ENCODE measurements around the gene ATG101. TPM values are rescaled to one million over a fixed set of nuclear protein-coding genes. Genes with fewer than 3 reads are reported as not detected.

The ATG101 gene
- total and polyA plus RNA-seq, 4 donors = 12.9 to 31.8 (median 29.4) TPM

DNA sequence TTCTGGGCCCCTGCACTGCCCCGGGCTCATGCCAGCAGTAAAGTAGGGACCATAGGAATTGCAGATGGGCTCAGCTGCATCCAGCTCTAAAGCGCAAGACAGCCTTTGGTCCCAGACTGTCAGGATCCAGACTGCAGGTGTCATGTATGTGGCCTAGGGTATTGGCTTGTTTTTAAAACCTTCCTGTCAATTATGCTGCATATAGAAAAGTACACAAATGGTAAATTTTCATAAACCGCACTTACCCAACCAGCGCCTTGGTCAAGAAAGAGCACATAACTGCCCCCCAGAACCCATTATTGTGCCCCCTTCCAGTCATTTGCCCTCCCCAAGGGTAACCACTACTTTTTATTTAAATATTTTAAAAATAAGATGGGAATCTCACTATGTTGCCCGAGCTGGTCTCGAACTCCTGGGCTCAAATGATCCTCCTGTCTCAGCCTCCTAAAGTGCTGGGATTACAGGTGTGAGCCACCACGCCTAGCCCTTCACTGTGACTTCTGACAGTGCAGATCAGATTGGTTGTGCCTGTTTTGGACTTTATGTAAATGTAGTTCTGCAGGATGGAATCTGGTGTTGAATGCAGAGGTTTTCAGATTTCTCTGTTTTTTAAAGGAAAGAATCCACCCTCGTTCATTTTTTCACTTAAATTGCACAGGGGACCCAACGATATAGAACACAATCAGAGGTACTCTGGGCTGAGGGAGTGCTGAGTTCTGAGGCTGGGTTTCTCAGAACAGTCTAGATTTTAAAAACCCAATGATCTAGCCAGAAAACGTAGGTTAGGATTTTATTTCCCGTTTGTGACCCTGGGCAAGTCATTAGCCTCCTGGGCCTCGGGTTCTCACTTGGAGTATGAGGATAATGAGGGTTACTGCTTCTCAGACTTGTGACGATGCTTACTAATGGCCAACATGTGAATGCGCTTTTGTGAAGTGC is 11.9 kb upstream of the ATG101 start:
- Histone ChIP-seq H3K4me1 (ENCODE audit: control insufficient read depth in 4 of 4, insufficient read depth in 4 of 4, low read length in 3 of 4) (no peaks in the 10 kb centered on the region), H3K9ac (ENCODE audit: low read depth in 1 of 2, low read length in 2 of 2) (no peak overlapping the region), H3K9me3 (ENCODE audit: control insufficient read depth in 4 of 4, low read length in 3 of 4) (no peaks in the 10 kb centered on the region), H3K27me3 (ENCODE audit: control insufficient read depth in 4 of 4, insufficient read depth in 4 of 4, low read length in 3 of 4) (no peaks in the 10 kb centered on the region), H3K4me3 (ENCODE audit: low read depth in 1 of 3, low read length in 3 of 3) (no peak overlapping the region), H3K36me3 (ENCODE audit: control insufficient read depth in 4 of 4, insufficient read depth in 3 of 4, low read depth in 1 of 4, low read length in 3 of 4) (peaks cover 0 to 18% (median 3%) of the 10 kb centered on the region in 4 donors), H3K27ac (ENCODE audit: low read depth in 1 of 2, low read length in 2 of 2) (no peak overlapping the region)
- TF ChIP-seq FOXA1 (IDR thresholded peaks at IDR 0.05) (no peak), FOXA2 (IDR thresholded peaks at IDR 0.05) (no peak), EGR1 (IDR thresholded peaks at IDR 0.05; ENCODE audit: low read depth in 2 of 2) (no peak)
- TF ChIP-seq, protein P1, sequence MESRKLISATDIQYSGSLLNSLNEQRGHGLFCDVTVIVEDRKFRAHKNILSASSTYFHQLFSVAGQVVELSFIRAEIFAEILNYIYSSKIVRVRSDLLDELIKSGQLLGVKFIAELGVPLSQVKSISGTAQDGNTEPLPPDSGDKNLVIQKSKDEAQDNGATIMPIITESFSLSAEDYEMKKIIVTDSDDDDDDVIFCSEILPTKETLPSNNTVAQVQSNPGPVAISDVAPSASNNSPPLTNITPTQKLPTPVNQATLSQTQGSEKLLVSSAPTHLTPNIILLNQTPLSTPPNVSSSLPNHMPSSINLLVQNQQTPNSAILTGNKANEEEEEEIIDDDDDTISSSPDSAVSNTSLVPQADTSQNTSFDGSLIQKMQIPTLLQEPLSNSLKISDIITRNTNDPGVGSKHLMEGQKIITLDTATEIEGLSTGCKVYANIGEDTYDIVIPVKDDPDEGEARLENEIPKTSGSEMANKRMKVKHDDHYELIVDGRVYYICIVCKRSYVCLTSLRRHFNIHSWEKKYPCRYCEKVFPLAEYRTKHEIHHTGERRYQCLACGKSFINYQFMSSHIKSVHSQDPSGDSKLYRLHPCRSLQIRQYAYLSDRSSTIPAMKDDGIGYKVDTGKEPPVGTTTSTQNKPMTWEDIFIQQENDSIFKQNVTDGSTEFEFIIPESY (IDR thresholded peaks at IDR 0.05) = no peak
- DNase-seq (ENCODE audit: low spot score) = no peak
- 94% methylated on average over 14 of the region's 14 CpGs for WGBS

GRCh38 chr12:52058631-52059361 is 11.0 kb upstream of the ATG101 start:
- no peaks in the 10 kb centered on the region for H3K4me1 ChIP-seq (ENCODE audit: control insufficient read depth in 4 of 4, insufficient read depth in 4 of 4, low read length in 3 of 4)
- H3K9ac ChIP-seq (ENCODE audit: low read depth in 1 of 2, low read length in 2 of 2) = no peak overlapping the region
- 87% methylated on average over 25 of the region's 25 CpGs for WGBS
- no peak overlapping the region for H3K27ac ChIP-seq (ENCODE audit: low read depth in 1 of 2, low read length in 2 of 2)
- peaks cover 0 to 18% (median 3%) of the 10 kb centered on the region in 4 donors for H3K36me3 ChIP-seq (ENCODE audit: control insufficient read depth in 4 of 4, insufficient read depth in 3 of 4, low read depth in 1 of 4, low read length in 3 of 4)
- no peak for TF ChIP-seq EGR1 (IDR thresholded peaks at IDR 0.05; ENCODE audit: low read depth in 2 of 2)
- no peak for TF ChIP-seq GABPA (IDR thresholded peaks at IDR 0.05 in 1 of 2, conservative IDR thresholded peaks at IDR 0.05 in 1 of 2)
- TF ChIP-seq FOXA1 (IDR thresholded peaks at IDR 0.05) = no peak
- no peak for TF ChIP-seq NR2F2 (IDR thresholded peaks at IDR 0.05)
- no peak overlapping the region for H3K4me3 ChIP-seq (ENCODE audit: low read depth in 1 of 3, low read length in 3 of 3)
- DNase-seq (ENCODE audit: low spot score) = no peak
- no peaks in the 10 kb centered on the region for H3K9me3 ChIP-seq (ENCODE audit: control insufficient read depth in 4 of 4, low read length in 3 of 4)
- no peaks in the 10 kb centered on the region for H3K27me3 ChIP-seq (ENCODE audit: control insufficient read depth in 4 of 4, insufficient read depth in 4 of 4, low read length in 3 of 4)

DNA sequence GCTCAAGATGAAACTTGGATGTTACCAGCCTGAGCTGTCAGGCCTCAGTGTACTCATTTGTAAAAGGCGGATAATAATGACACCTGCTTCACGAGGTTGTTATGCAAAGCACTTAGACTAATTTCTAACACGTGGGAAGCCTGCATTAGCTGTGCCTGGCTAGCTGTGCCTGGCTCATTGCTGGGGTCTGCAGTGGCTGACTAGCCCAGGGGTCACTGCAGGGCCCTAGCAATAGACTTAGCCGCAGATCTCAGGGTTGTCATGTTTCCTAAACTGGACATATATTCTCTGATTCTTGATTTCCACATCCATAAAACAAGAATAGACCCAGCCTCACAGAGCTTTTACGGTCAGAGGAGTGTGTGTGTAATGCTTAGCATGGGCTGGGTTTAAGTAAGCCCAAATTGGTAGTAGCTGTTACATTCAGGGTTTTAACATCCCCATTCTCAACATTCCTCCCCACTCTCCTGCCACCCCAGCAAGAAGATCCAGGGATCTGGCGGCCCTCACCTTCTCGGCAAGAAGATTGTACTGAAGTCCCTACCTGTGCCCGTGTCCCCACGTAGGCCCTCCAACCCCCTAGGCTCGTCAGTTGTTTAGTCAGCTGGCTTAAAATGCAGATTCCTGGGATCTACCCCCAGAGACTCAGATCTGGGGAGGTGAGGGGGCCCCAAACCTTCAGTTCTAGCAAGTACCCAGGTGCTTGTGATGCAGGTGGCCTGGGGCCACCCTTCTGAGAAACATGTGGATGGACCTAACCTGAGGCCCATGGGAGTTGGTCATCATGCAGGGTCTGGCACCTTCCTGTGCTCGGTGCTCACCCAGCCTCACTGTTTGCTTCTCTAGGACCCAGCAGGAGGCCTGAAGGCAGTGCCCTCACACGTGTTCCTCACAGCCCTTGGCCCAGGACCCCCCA is 9.9 kb upstream of the ATG101 start:
- Histone ChIP-seq H3K36me3 (ENCODE audit: control insufficient read depth in 4 of 4, insufficient read depth in 3 of 4, low read depth in 1 of 4, low read length in 3 of 4) (peaks cover 0 to 16% (median 3%) of the 10 kb centered on the region in 4 donors), H3K4me1 (ENCODE audit: control insufficient read depth in 4 of 4, insufficient read depth in 4 of 4, low read length in 3 of 4) (no peaks in the 10 kb centered on the region), H3K27me3 (ENCODE audit: control insufficient read depth in 4 of 4, insufficient read depth in 4 of 4, low read length in 3 of 4) (no peaks in the 10 kb centered on the region), H3K9ac (ENCODE audit: low read depth in 1 of 2, low read length in 2 of 2) (no peak overlapping the region), H3K4me3 (ENCODE audit: low read depth in 1 of 3, low read length in 3 of 3) (no peak overlapping the region), H3K27ac (ENCODE audit: low read depth in 1 of 2, low read length in 2 of 2) (no peak overlapping the region), H3K9me3 (ENCODE audit: control insufficient read depth in 4 of 4, low read length in 3 of 4) (no peaks in the 10 kb centered on the region)
- 88% methylated on average over 12 of the region's 12 CpGs for WGBS
- TF ChIP-seq, protein P2, sequence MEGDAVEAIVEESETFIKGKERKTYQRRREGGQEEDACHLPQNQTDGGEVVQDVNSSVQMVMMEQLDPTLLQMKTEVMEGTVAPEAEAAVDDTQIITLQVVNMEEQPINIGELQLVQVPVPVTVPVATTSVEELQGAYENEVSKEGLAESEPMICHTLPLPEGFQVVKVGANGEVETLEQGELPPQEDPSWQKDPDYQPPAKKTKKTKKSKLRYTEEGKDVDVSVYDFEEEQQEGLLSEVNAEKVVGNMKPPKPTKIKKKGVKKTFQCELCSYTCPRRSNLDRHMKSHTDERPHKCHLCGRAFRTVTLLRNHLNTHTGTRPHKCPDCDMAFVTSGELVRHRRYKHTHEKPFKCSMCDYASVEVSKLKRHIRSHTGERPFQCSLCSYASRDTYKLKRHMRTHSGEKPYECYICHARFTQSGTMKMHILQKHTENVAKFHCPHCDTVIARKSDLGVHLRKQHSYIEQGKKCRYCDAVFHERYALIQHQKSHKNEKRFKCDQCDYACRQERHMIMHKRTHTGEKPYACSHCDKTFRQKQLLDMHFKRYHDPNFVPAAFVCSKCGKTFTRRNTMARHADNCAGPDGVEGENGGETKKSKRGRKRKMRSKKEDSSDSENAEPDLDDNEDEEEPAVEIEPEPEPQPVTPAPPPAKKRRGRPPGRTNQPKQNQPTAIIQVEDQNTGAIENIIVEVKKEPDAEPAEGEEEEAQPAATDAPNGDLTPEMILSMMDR (IDR thresholded peaks at IDR 0.05; ENCODE audit: low read depth, low read length, missing input control) = no peak
- no peak for DNase-seq (ENCODE audit: low spot score)

All from liver (tissue), 9 donors.